EH (cell line): ENCODE measurements around the gene VWDE.
"Not testable (repeated sequence)": the region's sequence is repeated elsewhere in the genome, so short reads cannot be mapped to it uniquely, and the experiment has no call there.

Experiments
- DNase-seq: peaks from one replicate; pipeline ENCODE4 v3.0.0-alpha.2; 2015; ENCODE audit warnings: low read depth

The VWDE gene

GRCh38 chr7:12401538-12402364, 1.9 kb downstream of the VWDE start:
- no peak for DNase-seq

GRCh38 chr7:12398186-12398585, 5.5 kb downstream of the VWDE start:
- no peak for DNase-seq

- DNase-seq = no peak
Measured at GRCh38 chr7:12397671-12398070, 6.0 kb downstream of the VWDE start.

- DNase-seq = not testable (repeated sequence)
Measured at GRCh38 chr7:12396670-12397069, 7.0 kb downstream of the VWDE start.

GRCh38 chr7:12391922-12392615, 11.6 kb downstream of the VWDE start:
- DNase-seq = no peak

GRCh38 chr7:12389089-12389700, 14.5 kb downstream of the VWDE start:
- peak; percentile 53 for DNase-seq

- DNase-seq = no peak
Measured at GRCh38 chr7:12386313-12386740, 17.3 kb downstream of the VWDE start.

- no peak for DNase-seq
Measured at GRCh38 chr7:12385364-12385786, 18.3 kb downstream of the VWDE start.

GRCh38 chr7:12383377-12383776, 20.3 kb downstream of the VWDE start:
- no peak for DNase-seq

- no peak for DNase-seq
Measured at GRCh38 chr7:12378389-12378788, 25.3 kb downstream of the VWDE start.

- DNase-seq = no peak
Measured at GRCh38 chr7:12377406-12377805, 26.3 kb downstream of the VWDE start.

- no peak for DNase-seq
Measured at GRCh38 chr7:12373580-12374263, 29.9 kb downstream of the VWDE start.

- no peak for DNase-seq
Measured at GRCh38 chr7:12370249-12370648, 33.4 kb downstream of the VWDE start.

GRCh38 chr7:12369756-12370155, 33.9 kb downstream of the VWDE start:
- no peak for DNase-seq

GRCh38 chr7:12369072-12369471, 34.6 kb downstream of the VWDE start:
- DNase-seq = no peak

GRCh38 chr7:12360948-12361347, 42.7 kb downstream of the VWDE start:
- no peak for DNase-seq

- no peak for DNase-seq
Measured at GRCh38 chr7:12358694-12359093, 45.0 kb downstream of the VWDE start.

GRCh38 chr7:12357508-12357907, 46.2 kb downstream of the VWDE start:
- no peak for DNase-seq

- DNase-seq = no peak
Measured at GRCh38 chr7:12351843-12352242, 51.8 kb downstream of the VWDE start.

- no peak for DNase-seq
Measured at GRCh38 chr7:12350971-12351370, 52.7 kb downstream of the VWDE start.

GRCh38 chr7:12337095-12337494, 66.6 kb downstream of the VWDE start:
- no peak for DNase-seq
